K562 (cell line): Measurements from ENCODE around the gene KCNJ14. TPM values are rescaled to one million over a fixed set of nuclear protein-coding genes. Genes with fewer than 3 reads are reported as not detected.

Source experiments
- ATAC-seq: fragments of 200-7000 bp; cut with Tn5 transposase; 3 replicates; pipeline ENCODE4 v1.9.1; 2020; ENCODE audit warnings: moderate library complexity
- BruUV-seq: library from RNA; stranded (reverse); fragments of 400-500 nt; replicated peaks from 2 replicates; lab custom pipeline; 2021; lab: Mats Ljungman, UMichigan
- CTCF ChIA-PET: fragments of 300-600 bp; formaldehyde crosslinking; extraction: SDS; loops from one replicate; lab custom pipeline; 2021; ENCODE audit warnings: low intra/inter-chr PET ratio; lab: Yijun Ruan, JAX
- POLR2A ChIA-PET: fragments of 300-600, 350-650 bp; sonication (Branson Sonifier 250); formaldehyde crosslinking; extraction: SDS; loops from one replicate; lab custom pipeline; 2021; ENCODE audit warnings: antibody characterized with exemption, inconsistent platforms; lab: Yijun Ruan, JAX
- DNase-seq, 4 experiments: peaks; one replicate each; pipeline versions ENCODE4 v3.0.0 to v3.0.0-alpha.2; 2011 to 2018; ENCODE audit warnings: low spot score in 3 of 4, mixed read lengths in 3 of 4; ENCODE audit errors: extremely low read depth in 1 of 4
- FAIRE-seq: peaks from 2 replicates; lab custom pipeline; 2011; peaks lifted over from hg19 to GRCh38; lab: Jason Lieb, UNC
- H2AFZ ChIP-seq: 2 replicates; pipeline ENCODE4 v1.6.0; 2011; ENCODE audit warnings: low read depth, low read length, control low read depth, inconsistent platforms
- H3K27ac ChIP-seq: fragments of 200-600 bp; 3 replicates; pipeline ENCODE4 v1.8.0; 2011; ENCODE audit warnings: low read depth, mild to moderate bottlenecking, control low read depth, inconsistent platforms, low read length, moderate library complexity, mixed read lengths; ENCODE audit errors: extremely low read depth
- H3K27me3 ChIP-seq, 2 experiments: fragments of 300-600 bp in 1 of 2; 2 replicates in 1 of 2; 3 replicates in 1 of 2; pipeline versions ENCODE4 v1.6.0 to v1.8.0; 2011; ENCODE audit warnings: inconsistent platforms in 2 of 2, low read length in 2 of 2, mild to moderate bottlenecking in 1 of 2, mixed read lengths in 1 of 2, moderate library complexity in 1 of 2; ENCODE audit not compliant: control insufficient read depth in 2 of 2, insufficient read depth in 2 of 2
- H3K36me3 ChIP-seq: fragments of 300-600 bp; 3 replicates; pipeline ENCODE4 v1.8.0; 2011; ENCODE audit warnings: mild to moderate bottlenecking, low read length, inconsistent platforms; ENCODE audit not compliant: control insufficient read depth, insufficient read depth
- H3K4me1 ChIP-seq, 2 experiments: fragments of 200-600 bp in 1 of 2; replicated peaks in 1 of 2; 2 replicates in 1 of 2; 3 replicates in 1 of 2; pipeline versions ENCODE4 v1.5.1 to v1.8.0; 2011; ENCODE audit warnings: inconsistent platforms in 2 of 2, low read length in 2 of 2, mild to moderate bottlenecking in 1 of 2, mixed read lengths in 1 of 2, moderate library complexity in 1 of 2; ENCODE audit not compliant: control insufficient read depth in 2 of 2, insufficient read depth in 2 of 2
- H3K4me2 ChIP-seq: 2 replicates; pipeline ENCODE4 v1.6.1; 2011; ENCODE audit warnings: low read length, control low read depth, inconsistent platforms, mixed read lengths; ENCODE audit not compliant: insufficient read depth
- H3K4me3 ChIP-seq: fragments of 200-600 bp; sonication (generic), shearing (Covaris generic); 2 replicates; pipeline ENCODE4 v1.5.1; 2016; ENCODE audit warnings: control low read depth, inconsistent platforms
- H3K79me2 ChIP-seq: fragments of 200-600 bp; 3 replicates; pipeline ENCODE4 v1.8.0; 2011; ENCODE audit warnings: low read length, inconsistent platforms; ENCODE audit not compliant: control insufficient read depth, insufficient read depth
- H3K9ac ChIP-seq, 2 experiments: 2 replicates each; pipeline versions ENCODE4 v1.6.0 to v1.6.1; 2011; ENCODE audit warnings: low read depth in 2 of 2, low read length in 2 of 2, control low read depth in 1 of 2, inconsistent platforms in 1 of 2, mild to moderate bottlenecking in 1 of 2, mixed read lengths in 1 of 2; ENCODE audit not compliant: insufficient read depth in 1 of 2
- H3K9me1 ChIP-seq: one replicate; pipeline ENCODE4 v1.6.0; 2011; ENCODE audit warnings: inconsistent platforms, mild to moderate bottlenecking, low read length, moderate library complexity; ENCODE audit not compliant: control insufficient read depth, insufficient read depth
- H3K9me3 ChIP-seq: replicated peaks from 2 replicates; pipeline ENCODE4 v1.5.1; 2011; ENCODE audit warnings: low read depth, low read length, inconsistent platforms; ENCODE audit not compliant: control insufficient read depth, insufficient read depth
- H4K20me1 ChIP-seq: replicated peaks from 2 replicates; pipeline ENCODE4 v1.6.1; 2011; ENCODE audit warnings: low read length, inconsistent platforms, mixed read lengths; ENCODE audit not compliant: control insufficient read depth, insufficient read depth
- CBX5 ChIP-seq: IDR thresholded peaks from 2 replicates; pipeline ENCODE4 v1.6.1; 2014; ENCODE audit warnings: low read depth, borderline replicate concordance
- CHAMP1 ChIP-seq: fragments of 450-650 bp; IDR thresholded peaks from 2 replicates; pipeline ENCODE4 v1.6.1; 2016; ENCODE audit warnings: mild to moderate bottlenecking
- GABPB2 ChIP-seq: fragments of 250-450 bp; sonication (Bioruptor Pico); conservative IDR thresholded peaks from 2 replicates; pipeline ENCODE4 v1.5.1; 2021; ENCODE audit warnings: mild to moderate bottlenecking
- HINFP ChIP-seq: fragments of 450-650 bp; conservative IDR thresholded peaks from 2 replicates; pipeline ENCODE4 v1.6.1; 2016; ENCODE audit warnings: missing genetic modification characterization, low read depth, mild to moderate bottlenecking, control low read depth, missing compliant biosample characterization
- MCM2 ChIP-seq: fragments of 450-650 bp; IDR thresholded peaks from 2 replicates; pipeline ENCODE4 v1.6.1; 2017; ENCODE audit warnings: low read depth, mild to moderate bottlenecking
- MTA3 ChIP-seq: fragments of 450-650 bp; formaldehyde crosslinking; IDR thresholded peaks from 2 replicates; pipeline ENCODE4 v1.6.1; 2017; ENCODE audit warnings: mild to moderate bottlenecking, borderline replicate concordance
- NR2F6 ChIP-seq: fragments of 450-650 bp; formaldehyde crosslinking; IDR thresholded peaks from 2 replicates; pipeline ENCODE4 v1.4.0; 2020; ENCODE audit warnings: mild to moderate bottlenecking
- PML ChIP-seq: IDR thresholded peaks from 2 replicates; pipeline ENCODE4 v1.6.1; 2012; ENCODE audit warnings: low read length, inconsistent platforms
- POLR2A ChIP-seq: fragments of 450-650 bp; conservative IDR thresholded peaks from 2 replicates; pipeline ENCODE4 v1.6.1; 2016
- POLR2AphosphoS2 ChIP-seq: IDR thresholded peaks from 2 replicates; pipeline ENCODE4 v1.6.1; 2012; ENCODE audit warnings: low read length, improper control_type of control experiment
- POLR2B ChIP-seq: fragments of 450-650 bp; IDR thresholded peaks from 2 replicates; pipeline ENCODE4 v1.6.1; 2018; ENCODE audit warnings: low read depth; ENCODE audit not compliant: partially characterized antibody
- POLR2G ChIP-seq: fragments of 200-400 bp; formaldehyde crosslinking; IDR thresholded peaks from 2 replicates; pipeline ENCODE4 v1.6.1; 2017; ENCODE audit warnings: low read depth, mild to moderate bottlenecking, antibody characterized with exemption, low read length, moderate library complexity
- PYGO2 ChIP-seq: fragments of 450-650 bp; IDR thresholded peaks from 2 replicates; pipeline ENCODE4 v1.6.1; 2016; ENCODE audit warnings: mild to moderate bottlenecking, missing genetic modification characterization, moderate library complexity, missing compliant biosample characterization
- RBM39 ChIP-seq: fragments of 200-400 bp; formaldehyde crosslinking; optimal IDR thresholded peaks from 2 replicates; pipeline ENCODE3; 2018; ENCODE audit warnings: low read depth, low read length
- SUPT5H ChIP-seq: fragments of 450-650 bp; IDR thresholded peaks from 2 replicates; pipeline ENCODE4 v1.6.1; 2016
- TEAD2 ChIP-seq: fragments of 450-650 bp; IDR thresholded peaks from 2 replicates; pipeline ENCODE4 v1.6.1; 2016; ENCODE audit warnings: missing genetic modification characterization, control low read depth, missing compliant biosample characterization
- ZNF121 ChIP-seq: sonication (generic); formaldehyde crosslinking; conservative IDR thresholded peaks from 2 replicates; pipeline ENCODE4 v1.8.0; 2022; ENCODE audit warnings: missing genetic modification reagents
- ZNF79 ChIP-seq: fragments of 250-450 bp; sonication (Bioruptor Pico); IDR thresholded peaks from 2 replicates; pipeline ENCODE4 v1.4.0; 2020; ENCODE audit warnings: low read depth, mild to moderate bottlenecking, moderate library complexity
- WGBS: fragments of 100-300 bp; shearing (Covaris generic); methylation state at CpG from one replicate; pipeline ENCODE4 v1.1.6; 2016; ENCODE audit warnings: low coverage, mixed read lengths; ENCODE audit not compliant: insufficient coverage; ENCODE audit errors: missing lambda C conversion rate; 5-methylcytosine and 5-hydroxymethylcytosine counted together
- in situ Hi-C: fragments of 300-500 bp; cut with MboI; formaldehyde crosslinking; loops from 4 replicates; pipeline ENCODE4 v1.15.0; 2018; ENCODE audit warnings: inconsistent platforms, mixed read lengths
- intact Hi-C: fragments of 100-400 bp; cut with micrococcal nuclease; formaldehyde crosslinking; loops from 2 replicates; pipeline ENCODE4 v1.14.2; 2022
- polyA plus RNA-seq, 8 experiments: library from polyadenylated mRNA; depleted of rRNA in 4 of 8; stranded (reverse) in 5 of 8; unstranded in 3 of 8; fragments of >200 nt; fragmentation: Nextera tagmentation in 2 of 8; fragmentation: Illumina TruSeq in 1 of 8; extraction: Ambion mirVana in 2 of 8; extraction: Trizol in 1 of 8; gene quantifications; 2 replicates each; pipeline versions ENCODE4 v1.2.1 to v1.2.3, GENCODE V29; 2011 to 2014; ENCODE audit warnings: inconsistent platforms in 1 of 8, missing spikeins in 1 of 8
- total RNA-seq, 7 experiments: library from RNA; depleted of rRNA in 6 of 7; stranded (reverse); fragments of >200 nt in 6 of 7; fragmentation: Illumina TruSeq in 2 of 7; extraction: Trizol in 2 of 7; gene quantifications; 2 replicates each; pipeline versions ENCODE4 v1.2.1 to v1.2.3, GENCODE V29; 2011 to 2021; ENCODE audit warnings: low replicate concordance in 1 of 7

KCNJ14 gene
- total and polyA plus RNA-seq, 9 of the 15 experiments (the other 6 are each of a cell fraction or from before 2014, with no cell fraction given), result 0.15 to 1.6 (median 0.49) TPM

DNA sequence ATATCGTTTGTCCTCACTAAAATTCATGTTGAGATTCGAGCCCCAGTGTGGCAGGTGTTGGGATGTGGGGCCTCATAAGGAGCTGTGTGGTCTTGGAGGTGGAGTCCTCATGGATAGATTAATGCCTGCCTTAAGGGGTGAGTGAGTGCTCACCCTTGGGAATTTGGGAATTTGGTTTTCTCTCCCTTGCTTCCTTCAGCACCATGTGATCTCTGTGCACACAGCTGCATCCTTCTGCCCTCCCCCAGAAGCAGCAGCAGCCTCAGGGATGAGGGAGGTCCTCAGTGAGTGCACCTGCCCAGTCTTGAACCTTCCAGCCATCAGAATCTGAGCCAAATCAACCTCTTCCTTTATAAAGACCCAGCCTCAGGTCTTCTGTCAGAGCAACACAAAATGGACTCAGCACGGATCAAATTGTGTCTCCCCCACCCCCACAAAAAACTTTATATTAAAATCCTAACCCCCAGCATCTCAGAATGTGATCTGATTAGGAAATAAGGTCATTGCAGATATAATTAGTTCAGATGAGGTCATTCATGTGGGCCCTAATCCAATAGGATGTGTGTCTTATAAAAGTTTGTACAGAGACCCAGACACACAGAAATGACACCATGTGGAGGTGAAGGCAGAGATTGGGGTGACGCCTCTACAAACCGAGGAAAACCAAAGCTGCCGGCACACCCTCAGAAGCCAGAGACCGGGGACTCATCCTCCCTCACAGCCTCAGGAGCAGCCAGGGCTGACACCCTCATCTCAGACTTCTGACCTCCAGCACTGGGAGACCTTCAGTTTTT, 26.7 kb downstream of the KCNJ14 start:
- Histone ChIP-seq H3K27me3 (no peaks in the 10 kb centered on the region), H3K4me2 (no peak overlapping the region), H2AFZ (no peak overlapping the region), H3K9me3 (no peaks in the 10 kb centered on the region), H3K4me1 (peaks cover 0 to 19% of the 10 kb centered on the region in 2 experiments; a peak in 2 of 5 replicates), H3K79me2 (no peaks in the 10 kb centered on the region), H3K9me1 (no peaks in the 10 kb centered on the region), H4K20me1 (no peaks in the 10 kb centered on the region), H3K27ac (no peak overlapping the region), H3K36me3 (peaks cover 25% of the 10 kb centered on the region; the same call in 1 of the 3 replicates), H3K9ac (peak overlapping the region in 1 of 2 experiments; percentile 23; a peak in 1 of 4 replicates), H3K4me3 (no peak overlapping the region)
- in situ Hi-C loops, result no loop called here
- TSS peak; percentile 35 for BruUV-seq
- TF ChIP-seq SUPT5H, result peak; percentile 24; the same call in 1 of the 2 replicates
- peak; percentile 58; the same call in 1 of the 2 replicates for TF ChIP-seq POLR2A
- no peak for TF ChIP-seq CHAMP1
- TF ChIP-seq ZNF79 (CRISPR knock-in tag), result no peak
- no peak for TF ChIP-seq GABPB2 (CRISPR knock-in tag)
- TF ChIP-seq MTA3, result no peak
- 0 out of 2 replicates have a peak, but pooled peaks have one; percentile 7 for TF ChIP-seq PML
- no peak for TF ChIP-seq PYGO2 (tag)
- TF ChIP-seq POLR2G, result no peak
- no peak for TF ChIP-seq RBM39
- peak; percentile 83; the same call in 1 of the 2 replicates for TF ChIP-seq POLR2AphosphoS2
- no peak for TF ChIP-seq CBX5
- no peak for TF ChIP-seq MCM2
- TF ChIP-seq ZNF121 (CRISPR knock-in tag), result no peak
- TF ChIP-seq NR2F6 (CRISPR knock-in tag), result no peak
- TF ChIP-seq HINFP (tag), result no peak
- peak; percentile 14 for TF ChIP-seq POLR2B
- no peak for TF ChIP-seq TEAD2 (tag)
- intact Hi-C loops, result no loop called here
- ATAC-seq, result no peak
- no peak for FAIRE-seq
- POLR2A ChIA-PET, result interaction anchor here (0.6 to 1.7 kb wide), 3 partner anchors 9 to 1002 kb away, joined by 3 to 7 read pairs (median 3); no protein-coding TSS in a partner anchor
- CTCF ChIA-PET, result no interaction called here
- DNase-seq, result no peak
- 41% methylated on average over 7 of the region's 7 CpGs for WGBS
